Measurements from ENCODE around the gene HLA-DPB1.

Gene HLA-DPB1

DNA sequence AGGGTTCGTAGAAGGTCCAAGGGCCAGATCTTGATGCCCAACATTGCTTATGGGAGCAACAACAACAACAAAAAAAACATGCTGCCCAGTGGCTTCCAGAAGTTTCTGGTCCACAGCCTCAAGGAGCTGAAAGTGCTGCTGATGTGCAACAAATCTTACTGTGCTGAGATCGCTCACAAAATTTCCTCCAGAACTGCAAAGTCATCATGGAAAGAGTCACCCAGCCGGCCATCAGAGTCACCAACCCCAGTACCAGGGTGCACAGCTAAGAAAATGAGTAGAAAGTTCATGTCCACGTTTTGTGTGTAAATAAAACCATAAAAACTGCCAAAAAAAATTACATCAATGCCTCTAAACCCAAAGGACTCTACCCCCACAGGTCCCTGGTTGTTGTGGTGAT lies 3.8 kb downstream of the HLA-DPB1 start:
- Histone ChIP-seq H3K27me3 (replicated peaks) (no peaks in the 10 kb centered on the region), H3K27ac (no peak overlapping the region), H3K4me3 (ENCODE audit: low read depth, low read length) (no peak overlapping the region), H3K36me3 (replicated peaks) (no peaks in the 10 kb centered on the region)
- in situ Hi-C loops (cut with HindIII; ENCODE audit: low pct_ligation_motif_present, low sequenced_read_pairs), result no loop called here
- TF ChIP-seq, protein P1, sequence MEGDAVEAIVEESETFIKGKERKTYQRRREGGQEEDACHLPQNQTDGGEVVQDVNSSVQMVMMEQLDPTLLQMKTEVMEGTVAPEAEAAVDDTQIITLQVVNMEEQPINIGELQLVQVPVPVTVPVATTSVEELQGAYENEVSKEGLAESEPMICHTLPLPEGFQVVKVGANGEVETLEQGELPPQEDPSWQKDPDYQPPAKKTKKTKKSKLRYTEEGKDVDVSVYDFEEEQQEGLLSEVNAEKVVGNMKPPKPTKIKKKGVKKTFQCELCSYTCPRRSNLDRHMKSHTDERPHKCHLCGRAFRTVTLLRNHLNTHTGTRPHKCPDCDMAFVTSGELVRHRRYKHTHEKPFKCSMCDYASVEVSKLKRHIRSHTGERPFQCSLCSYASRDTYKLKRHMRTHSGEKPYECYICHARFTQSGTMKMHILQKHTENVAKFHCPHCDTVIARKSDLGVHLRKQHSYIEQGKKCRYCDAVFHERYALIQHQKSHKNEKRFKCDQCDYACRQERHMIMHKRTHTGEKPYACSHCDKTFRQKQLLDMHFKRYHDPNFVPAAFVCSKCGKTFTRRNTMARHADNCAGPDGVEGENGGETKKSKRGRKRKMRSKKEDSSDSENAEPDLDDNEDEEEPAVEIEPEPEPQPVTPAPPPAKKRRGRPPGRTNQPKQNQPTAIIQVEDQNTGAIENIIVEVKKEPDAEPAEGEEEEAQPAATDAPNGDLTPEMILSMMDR (IDR thresholded peaks at IDR 0.05; ENCODE audit: low read depth, low read length, missing control alignments), result no peak
- DNase-seq, result no peak

DNA sequence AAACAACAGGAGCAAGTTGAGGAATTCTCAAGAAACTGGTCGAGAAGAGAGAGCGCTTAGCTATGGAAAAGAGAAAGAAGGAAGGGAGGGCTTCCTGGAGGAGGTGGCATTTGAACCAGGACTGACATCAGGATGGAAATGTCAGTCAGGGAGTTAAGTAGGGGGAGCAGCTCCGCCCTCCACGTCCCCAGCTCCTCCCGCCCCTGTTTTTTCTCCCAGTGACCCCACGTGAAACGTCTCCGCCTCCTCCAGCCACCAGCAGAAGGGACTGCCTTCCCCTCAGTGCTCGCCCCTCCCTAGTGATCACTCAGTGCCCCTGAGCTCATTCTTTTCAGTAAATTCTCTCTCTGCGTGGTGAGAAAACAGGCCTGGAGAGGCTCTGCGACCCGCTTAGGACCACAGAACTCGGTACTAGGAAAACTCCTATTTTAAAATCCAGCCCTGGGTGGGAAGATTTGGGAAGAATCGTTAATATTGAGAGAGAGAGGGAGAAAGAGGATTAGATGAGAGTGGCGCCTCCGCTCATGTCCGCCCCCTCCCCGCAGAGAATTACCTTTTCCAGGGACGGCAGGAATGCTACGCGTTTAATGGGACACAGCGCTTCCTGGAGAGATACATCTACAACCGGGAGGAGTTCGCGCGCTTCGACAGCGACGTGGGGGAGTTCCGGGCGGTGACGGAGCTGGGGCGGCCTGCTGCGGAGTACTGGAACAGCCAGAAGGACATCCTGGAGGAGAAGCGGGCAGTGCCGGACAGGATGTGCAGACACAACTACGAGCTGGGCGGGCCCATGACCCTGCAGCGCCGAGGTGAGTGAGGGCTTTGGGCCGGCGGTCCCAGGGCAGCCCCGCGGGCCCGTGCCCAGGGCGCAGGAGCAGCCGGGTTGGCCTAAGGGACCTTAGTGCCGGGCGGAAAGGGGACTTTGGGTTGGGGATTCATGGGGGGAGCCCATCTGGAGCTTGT lies 4.6 kb downstream of the HLA-DPB1 start:
- H3K27me3 ChIP-seq (replicated peaks), result no peaks in the 10 kb centered on the region
- peak overlapping the region; percentile 45 for H3K4me3 ChIP-seq (ENCODE audit: low read depth, low read length)
- peak; percentile 77 for DNase-seq
- TF ChIP-seq, protein P1 (IDR thresholded peaks at IDR 0.05; ENCODE audit: low read depth, low read length, missing control alignments), result no peak
- in situ Hi-C loops (cut with HindIII; ENCODE audit: low pct_ligation_motif_present, low sequenced_read_pairs), result no loop called here
- peak overlapping the region; percentile 77 for H3K27ac ChIP-seq
- H3K36me3 ChIP-seq (replicated peaks), result no peaks in the 10 kb centered on the region

DNA sequence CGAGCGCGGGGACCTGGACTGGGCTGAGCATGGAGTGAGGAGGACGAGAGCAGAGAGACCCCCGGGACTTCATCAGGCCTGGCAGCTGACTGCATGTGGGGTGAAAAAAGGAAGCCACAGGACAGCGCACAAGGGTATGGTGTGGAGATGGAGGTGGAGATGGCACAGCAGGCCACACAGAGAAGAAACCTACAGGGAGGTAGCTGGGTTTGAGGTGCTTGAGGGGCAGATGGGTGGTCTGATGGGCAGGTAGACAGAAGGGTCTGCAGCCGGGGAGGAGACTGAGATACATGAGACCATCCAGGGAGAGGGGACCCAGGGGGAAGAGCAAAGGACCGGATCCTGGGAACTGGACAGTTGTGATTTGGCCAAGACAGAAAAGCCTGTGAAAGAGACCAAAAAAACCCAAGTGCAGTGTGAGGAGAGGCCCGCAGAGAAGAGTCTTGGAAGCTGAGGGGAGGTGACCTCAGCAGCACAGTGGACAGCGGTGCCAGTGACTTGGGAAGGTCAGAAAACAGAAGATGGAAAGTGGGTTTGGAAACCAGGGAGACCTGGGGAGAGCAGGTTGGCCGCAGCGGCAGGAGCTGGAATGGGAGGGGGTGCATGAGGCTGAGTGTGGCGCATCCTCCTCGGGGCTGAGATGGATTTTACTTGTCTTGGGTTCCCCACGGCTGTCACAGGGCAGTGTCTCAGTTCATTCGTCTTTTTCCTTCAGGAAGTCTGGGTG lies 5.5 kb downstream of the HLA-DPB1 start:
- no peak for DNase-seq
- H3K36me3 ChIP-seq (replicated peaks), result no peaks in the 10 kb centered on the region
- peak overlapping the region; percentile 77 for H3K27ac ChIP-seq
- TF ChIP-seq, protein P1 (IDR thresholded peaks at IDR 0.05; ENCODE audit: low read depth, low read length, missing control alignments), result no peak
- no peaks in the 10 kb centered on the region for H3K27me3 ChIP-seq (replicated peaks)
- in situ Hi-C loops (cut with HindIII; ENCODE audit: low pct_ligation_motif_present, low sequenced_read_pairs), result no loop called here
- H3K4me3 ChIP-seq (ENCODE audit: low read depth, low read length), result peak overlapping the region; percentile 45

DNA sequence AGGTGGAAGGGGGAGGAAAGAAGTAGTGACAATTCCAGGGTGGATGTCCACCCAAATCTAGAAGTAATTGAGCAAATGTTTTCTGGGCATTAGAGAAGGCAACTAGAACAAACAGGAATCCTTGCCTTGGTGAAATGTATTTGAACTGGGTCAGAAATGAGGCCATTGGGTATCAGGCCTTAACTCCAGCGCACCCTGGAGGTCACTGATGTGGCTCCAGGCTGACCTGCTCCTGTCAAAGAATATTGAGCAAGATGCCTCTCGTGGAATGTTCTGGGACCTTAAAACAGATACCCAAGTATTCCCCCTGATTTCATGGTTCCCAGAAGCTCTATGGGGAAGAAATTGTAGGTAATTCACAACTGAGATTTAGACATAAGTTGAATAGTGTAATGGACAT lies 6.9 kb downstream of the HLA-DPB1 start:
- no peaks in the 10 kb centered on the region for H3K27me3 ChIP-seq (replicated peaks)
- DNase-seq, result no peak
- no peaks in the 10 kb centered on the region for H3K36me3 ChIP-seq (replicated peaks)
- TF ChIP-seq, protein P1 (IDR thresholded peaks at IDR 0.05; ENCODE audit: low read depth, low read length, missing control alignments), result peak; percentile 70
- no peak overlapping the region for H3K27ac ChIP-seq
- H3K4me3 ChIP-seq (ENCODE audit: low read depth, low read length), result no peak overlapping the region
- in situ Hi-C loops (cut with HindIII; ENCODE audit: low pct_ligation_motif_present, low sequenced_read_pairs), result no loop called here

DNA sequence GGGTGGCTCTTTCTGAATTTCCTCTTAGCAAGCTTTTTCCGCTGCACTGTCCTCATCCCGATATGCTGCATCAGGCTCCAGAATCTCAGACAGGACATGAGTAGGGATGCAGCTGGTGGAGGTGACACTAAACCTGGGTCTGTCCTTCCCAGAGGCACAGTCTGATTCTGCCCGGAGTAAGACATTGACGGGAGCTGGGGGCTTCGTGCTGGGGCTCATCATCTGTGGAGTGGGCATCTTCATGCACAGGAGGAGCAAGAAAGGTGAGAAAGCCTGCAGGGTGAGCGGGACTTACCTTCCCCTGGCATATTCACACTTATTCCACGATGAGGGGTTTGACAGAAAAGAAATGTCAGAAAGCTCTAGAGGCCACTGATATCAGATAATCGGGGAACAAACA lies 9.8 kb downstream of the HLA-DPB1 start:
- no peak for DNase-seq
- H3K36me3 ChIP-seq (replicated peaks), result no peaks in the 10 kb centered on the region
- in situ Hi-C loops (cut with HindIII; ENCODE audit: low pct_ligation_motif_present, low sequenced_read_pairs), result no loop called here
- no peak overlapping the region for H3K4me3 ChIP-seq (ENCODE audit: low read depth, low read length)
- H3K27me3 ChIP-seq (replicated peaks), result no peaks in the 10 kb centered on the region
- TF ChIP-seq, protein P1 (IDR thresholded peaks at IDR 0.05; ENCODE audit: low read depth, low read length, missing control alignments), result no peak
- H3K27ac ChIP-seq, result no peak overlapping the region

All from brain microvascular endothelial cell (primary cell).